Measurements from ENCODE around the gene PARD3B. TPM values are rescaled to one million over a fixed set of nuclear protein-coding genes. Genes with fewer than 3 reads are reported as not detected.

Gene PARD3B
- total RNA-seq, 1 experiment from 2014 or later = 6.4 TPM

DNA sequence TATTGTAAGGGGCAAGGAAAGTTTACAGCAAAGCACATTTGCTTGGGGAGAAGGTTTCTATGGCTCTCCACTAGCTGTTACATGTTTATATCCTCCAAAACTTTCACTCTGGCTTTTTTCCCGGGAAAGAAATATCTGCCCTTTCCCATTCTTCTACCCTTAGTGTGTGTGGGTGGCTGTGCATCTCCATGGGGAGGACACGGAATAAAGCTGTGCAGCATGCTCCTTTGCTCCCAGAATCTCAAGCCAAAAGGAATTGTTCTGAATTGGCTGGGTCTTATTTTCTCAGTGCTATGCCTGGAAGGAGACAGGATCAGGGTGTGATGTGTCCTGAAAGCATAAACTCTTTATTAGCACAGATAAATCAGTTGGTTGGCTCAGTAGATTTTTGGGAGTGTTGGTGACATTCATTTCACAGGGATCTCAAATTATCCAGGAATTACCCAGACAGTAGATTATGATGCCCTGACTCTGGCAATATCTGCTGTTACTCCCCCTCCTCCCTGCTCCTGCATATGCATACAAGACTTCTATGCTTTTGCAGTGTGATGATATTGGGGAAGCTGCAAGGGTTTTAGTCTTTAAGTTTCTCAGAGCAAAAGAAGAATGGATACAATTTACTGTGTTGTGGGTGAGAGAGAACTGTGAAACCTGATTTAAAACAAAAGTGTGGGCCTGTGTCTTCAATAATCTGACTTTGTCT is 63.1 kb downstream of the PARD3B start:
- Histone ChIP-seq H3K23ac (ENCODE audit: insufficient read length, low read depth, low read length) (no peak overlapping the region), H2BK20ac (ENCODE audit: low read depth, low read length, poor library complexity, severe bottlenecking) (no peak overlapping the region), H2BK5ac (ENCODE audit: insufficient read length, low read length) (no peak overlapping the region), H3K4me2 (ENCODE audit: insufficient read depth, insufficient read length, low read length) (no peak overlapping the region), H3K14ac (ENCODE audit: insufficient read depth, low read length) (no peak overlapping the region), H3K4ac (ENCODE audit: low read depth, low read length) (no peak overlapping the region), H2AFZ (ENCODE audit: low read length) (no peak overlapping the region), H3K56ac (ENCODE audit: insufficient read length, low read depth, low read length) (no peak overlapping the region), H3K9me3 (ENCODE audit: control insufficient read depth, low read depth, low read length) (no peaks in the 10 kb centered on the region), H3K23me2 (ENCODE audit: insufficient read length, low read depth, low read length, poor library complexity, severe bottlenecking) (no peaks in the 10 kb centered on the region), H3K4me1 (ENCODE audit: insufficient read depth, low read length) (no peaks in the 10 kb centered on the region), H3K9ac (ENCODE audit: extremely low read depth, insufficient read length, low read length) (no peak overlapping the region), H3K79me2 (ENCODE audit: insufficient read depth, low read length) (no peaks in the 10 kb centered on the region), H2BK12ac (ENCODE audit: insufficient read length, low read depth, low read length) (no peak overlapping the region), H2BK120ac (ENCODE audit: low read depth, low read length, poor library complexity, severe bottlenecking) (no peak overlapping the region), H4K5ac (ENCODE audit: insufficient read length, low read depth, low read length) (no peak overlapping the region), H4K20me1 (ENCODE audit: control insufficient read depth, insufficient read depth, insufficient read length) (no peaks in the 10 kb centered on the region), H3K18ac (ENCODE audit: insufficient read length, low read depth, low read length) (no peak overlapping the region), H3K79me1 (ENCODE audit: insufficient read depth, low read depth, low read length, poor library complexity, severe bottlenecking) (no peaks in the 10 kb centered on the region), H4K8ac (replicated peaks; ENCODE audit: insufficient read length, low read depth, low read length) (no peak overlapping the region), H2AK5ac (ENCODE audit: insufficient read length, low read length) (no peak overlapping the region), H2BK15ac (ENCODE audit: low read depth, low read length) (no peak overlapping the region), H4K91ac (ENCODE audit: insufficient read length, low read depth, low read length) (no peak overlapping the region), H3K27me3 (ENCODE audit: insufficient read depth, low read length) (no peaks in the 10 kb centered on the region), H3T11ph (ENCODE audit: low read length) (no peak overlapping the region), H3K27ac (ENCODE audit: insufficient read length, low read depth, low read length) (no peak overlapping the region)
- H3K4me3 Mint-ChIP-seq = no peak overlapping the region
- H3K9me3 Mint-ChIP-seq = no peaks in the 10 kb centered on the region
- no peaks in the 10 kb centered on the region; the same call in 1 of the 2 replicates for H3K27me3 Mint-ChIP-seq (ENCODE audit: low read depth)
- no peaks in the 10 kb centered on the region for H3K4me1 Mint-ChIP-seq
- WGBS (ENCODE audit: extremely low coverage, insufficient read length, low lambda C conversion rate) = no CpG with 5 or more reads among the region's 2 CpGs
- no peak for DNase-seq
- no peaks in the 10 kb centered on the region for H3K36me3 Mint-ChIP-seq (ENCODE audit: insufficient read depth in 1 of 3, low read depth in 3 of 3)
- H3K27ac Mint-ChIP-seq = peak overlapping the region in 1 of 3 experiments; percentile 22; a peak in 2 of 7 replicates
- TF ChIP-seq, protein P1, sequence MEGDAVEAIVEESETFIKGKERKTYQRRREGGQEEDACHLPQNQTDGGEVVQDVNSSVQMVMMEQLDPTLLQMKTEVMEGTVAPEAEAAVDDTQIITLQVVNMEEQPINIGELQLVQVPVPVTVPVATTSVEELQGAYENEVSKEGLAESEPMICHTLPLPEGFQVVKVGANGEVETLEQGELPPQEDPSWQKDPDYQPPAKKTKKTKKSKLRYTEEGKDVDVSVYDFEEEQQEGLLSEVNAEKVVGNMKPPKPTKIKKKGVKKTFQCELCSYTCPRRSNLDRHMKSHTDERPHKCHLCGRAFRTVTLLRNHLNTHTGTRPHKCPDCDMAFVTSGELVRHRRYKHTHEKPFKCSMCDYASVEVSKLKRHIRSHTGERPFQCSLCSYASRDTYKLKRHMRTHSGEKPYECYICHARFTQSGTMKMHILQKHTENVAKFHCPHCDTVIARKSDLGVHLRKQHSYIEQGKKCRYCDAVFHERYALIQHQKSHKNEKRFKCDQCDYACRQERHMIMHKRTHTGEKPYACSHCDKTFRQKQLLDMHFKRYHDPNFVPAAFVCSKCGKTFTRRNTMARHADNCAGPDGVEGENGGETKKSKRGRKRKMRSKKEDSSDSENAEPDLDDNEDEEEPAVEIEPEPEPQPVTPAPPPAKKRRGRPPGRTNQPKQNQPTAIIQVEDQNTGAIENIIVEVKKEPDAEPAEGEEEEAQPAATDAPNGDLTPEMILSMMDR (conservative IDR thresholded peaks at IDR 0.05) = no peak

Data from H9 (cell line).